GM19023 (cell line): ENCODE results near the gene ASB8.

Source experiments
- ATAC-seq: cut with Tn5 transposase; IDR thresholded peaks from one replicate; pipeline ENCODE4 v1.9.1; 2021; ENCODE audit warnings: mild to moderate bottlenecking, moderate library complexity; ENCODE audit not compliant: unreplicated experiment

Gene ASB8, protein sequence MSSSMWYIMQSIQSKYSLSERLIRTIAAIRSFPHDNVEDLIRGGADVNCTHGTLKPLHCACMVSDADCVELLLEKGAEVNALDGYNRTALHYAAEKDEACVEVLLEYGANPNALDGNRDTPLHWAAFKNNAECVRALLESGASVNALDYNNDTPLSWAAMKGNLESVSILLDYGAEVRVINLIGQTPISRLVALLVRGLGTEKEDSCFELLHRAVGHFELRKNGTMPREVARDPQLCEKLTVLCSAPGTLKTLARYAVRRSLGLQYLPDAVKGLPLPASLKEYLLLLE

DNA sequence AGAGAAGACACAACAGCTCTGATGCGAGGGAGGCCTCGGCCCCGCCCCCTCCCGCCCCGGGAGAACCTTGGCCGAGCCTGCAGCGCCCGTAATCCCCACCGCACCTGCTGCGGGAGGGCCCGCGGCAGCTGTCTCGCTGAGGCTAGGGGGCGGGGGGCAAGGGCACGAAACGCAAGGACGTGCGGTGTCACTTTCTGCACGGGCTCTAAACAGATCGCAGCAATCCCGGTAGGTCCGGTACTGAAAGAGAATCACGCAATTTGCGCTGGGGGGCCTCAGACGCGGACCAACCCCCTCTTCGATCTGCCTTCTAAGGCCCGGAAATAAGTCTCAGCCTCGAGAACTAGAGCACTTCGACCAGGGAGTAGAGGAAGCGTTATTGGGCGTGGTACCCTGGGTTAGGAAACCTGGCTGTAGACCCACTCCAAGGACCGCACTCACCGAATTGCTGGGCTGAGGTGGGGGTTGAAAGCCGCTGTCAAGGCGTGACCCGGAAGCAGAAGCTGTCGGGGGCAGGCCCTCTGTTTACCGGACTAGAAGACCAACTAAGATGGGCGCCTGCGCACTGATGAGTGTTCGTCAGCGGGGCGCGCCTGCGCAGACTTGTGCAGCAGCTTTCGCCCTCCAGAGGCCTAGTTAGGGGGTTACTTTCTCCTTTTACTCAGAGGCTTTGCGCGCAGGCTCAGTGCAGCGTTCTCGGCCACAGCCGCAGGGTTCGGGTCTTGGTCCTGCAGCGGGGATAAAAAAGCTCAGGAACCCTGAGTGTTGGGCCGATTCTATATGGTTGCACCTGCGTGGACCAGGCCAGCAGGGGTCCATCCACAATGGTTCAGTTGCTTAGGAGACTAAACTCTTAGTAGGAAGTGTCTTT lies at the start of gene ASB8:
TSS of gene ASB8 (minus strand) at position 498 of the 871 bp plus-strand sequence. CDS start 4,019 bp downstream, outside the sequence.
- peak; percentile 89 for ATAC-seq

DNA sequence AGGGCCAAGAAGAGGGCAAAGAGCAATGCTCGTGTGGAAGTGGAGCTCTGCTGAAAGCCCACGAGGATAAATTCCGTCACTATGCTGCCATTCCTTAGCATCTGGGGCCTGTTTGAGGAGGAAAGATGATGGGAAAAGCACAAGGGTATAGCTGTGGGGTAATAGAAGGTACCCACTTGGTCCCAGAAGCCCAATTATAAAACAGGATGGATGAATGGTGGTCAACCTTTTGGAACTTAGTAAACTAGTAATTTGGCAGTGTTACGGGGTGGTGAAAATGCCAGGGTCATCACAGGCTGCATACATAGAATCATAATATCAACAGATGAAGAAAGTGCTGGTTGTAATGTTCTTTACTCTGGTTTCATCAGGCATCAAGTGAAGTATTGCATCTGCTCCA lies 45.9 kb upstream of the ASB8 start, which contains the start of gene OR10AD1:
TSS of gene OR10AD1 (minus strand) at position 101 of the 400 bp plus-strand sequence. CDS start at position 101, 0 bp downstream.
- no peak for ATAC-seq

DNA sequence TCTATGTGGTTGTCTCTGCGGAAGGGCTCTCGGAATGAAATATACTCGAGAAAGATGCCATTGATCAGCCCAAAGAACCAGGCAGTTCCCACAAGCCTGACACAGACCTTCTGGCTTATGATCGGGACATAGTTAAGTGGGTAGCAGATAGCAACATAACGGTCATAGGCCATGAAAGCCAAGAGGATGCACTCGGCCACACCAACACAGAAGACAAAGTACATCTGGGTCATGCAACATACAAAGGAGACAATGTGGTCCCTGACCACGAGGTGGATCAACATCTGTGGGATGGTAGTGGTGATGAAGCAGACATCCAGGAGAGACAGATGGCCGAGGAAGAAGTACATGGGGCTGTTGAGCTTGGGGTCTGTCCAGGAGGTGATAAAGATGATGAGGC lies 45.5 kb upstream of the ASB8 start:
- ATAC-seq, result no peak

DNA sequence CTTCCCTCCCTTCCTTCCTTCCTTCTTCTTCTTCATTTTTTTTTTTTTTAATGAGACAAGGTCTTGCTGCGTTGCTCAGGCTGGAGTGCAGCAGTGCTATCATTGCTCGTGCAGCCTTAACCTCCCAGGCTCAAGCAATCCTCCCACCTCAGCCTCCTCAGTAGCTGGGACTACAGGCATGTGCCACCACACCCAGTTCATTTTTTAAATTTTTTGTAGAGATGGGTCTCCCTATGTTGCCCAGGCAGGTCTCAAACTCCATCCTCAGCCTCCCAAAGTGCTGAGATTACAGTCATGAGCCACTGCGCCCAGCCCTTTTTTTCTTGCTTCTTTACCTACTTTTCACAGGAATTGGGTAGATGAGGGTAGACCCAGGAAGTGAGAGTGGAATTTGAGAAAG lies 44.2 kb upstream of the ASB8 start:
- no peak for ATAC-seq

DNA sequence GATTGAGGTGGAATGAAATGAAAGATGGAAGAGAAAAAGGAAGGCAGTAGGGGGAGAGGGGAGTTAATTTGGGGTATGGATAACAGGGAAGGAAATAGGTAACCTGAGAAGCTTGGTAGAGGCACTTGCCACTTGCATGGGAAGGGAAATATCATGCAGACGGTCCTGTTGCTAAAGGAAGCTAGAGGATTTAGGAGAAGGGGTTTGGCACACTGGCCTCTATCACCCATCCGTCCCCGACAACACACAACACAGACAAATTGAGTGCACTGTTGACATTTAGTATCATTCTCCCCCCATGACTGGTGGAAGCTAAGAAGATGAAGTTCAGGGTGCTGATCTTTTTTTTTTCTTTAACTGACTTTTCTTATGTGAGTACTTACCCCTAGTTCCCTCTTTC lies 43.8 kb upstream of the ASB8 start:
- ATAC-seq, result no peak

DNA sequence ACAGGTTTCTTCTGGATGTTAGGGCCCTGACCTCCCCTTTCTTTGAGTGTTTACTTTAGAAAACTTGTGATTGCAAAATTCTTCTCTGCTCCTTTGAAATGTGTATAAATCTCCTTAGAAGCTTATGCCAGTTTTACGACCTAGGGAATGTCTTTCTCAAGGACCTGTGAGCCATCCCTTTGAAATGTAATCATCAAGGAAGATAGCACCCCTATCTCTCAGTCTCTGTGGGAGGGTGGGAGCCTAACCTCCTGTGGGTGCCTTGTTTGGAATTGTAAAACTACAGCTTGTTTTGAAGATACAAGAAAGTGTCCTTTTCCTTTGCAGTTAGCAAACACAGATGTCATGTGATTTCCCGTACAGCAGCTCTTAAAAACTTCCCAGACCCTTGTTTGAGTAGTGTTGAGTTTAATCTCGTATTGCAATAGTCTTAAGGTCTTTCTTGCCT lies 42.5 kb upstream of the ASB8 start:
- no peak for ATAC-seq

DNA sequence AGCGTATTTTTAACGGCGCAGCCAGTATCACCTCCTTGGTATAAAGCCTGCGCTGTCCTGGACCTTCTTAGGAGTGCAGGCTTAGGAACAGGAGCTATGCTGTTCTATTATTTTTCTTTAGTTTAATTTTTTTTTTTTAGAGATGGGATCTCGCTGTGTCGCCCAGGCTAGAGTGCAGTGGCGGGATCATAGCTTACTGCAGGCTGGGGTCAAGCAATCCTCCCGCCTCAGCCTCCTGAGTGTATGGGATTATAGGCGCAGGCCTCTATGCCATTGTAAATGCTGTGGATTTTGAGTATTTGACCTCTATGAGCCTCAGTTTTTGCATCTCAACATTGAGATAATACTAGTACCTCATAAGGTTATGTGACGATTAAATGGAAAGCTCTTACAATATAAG lies 41.7 kb upstream of the ASB8 start:
- no peak for ATAC-seq

DNA sequence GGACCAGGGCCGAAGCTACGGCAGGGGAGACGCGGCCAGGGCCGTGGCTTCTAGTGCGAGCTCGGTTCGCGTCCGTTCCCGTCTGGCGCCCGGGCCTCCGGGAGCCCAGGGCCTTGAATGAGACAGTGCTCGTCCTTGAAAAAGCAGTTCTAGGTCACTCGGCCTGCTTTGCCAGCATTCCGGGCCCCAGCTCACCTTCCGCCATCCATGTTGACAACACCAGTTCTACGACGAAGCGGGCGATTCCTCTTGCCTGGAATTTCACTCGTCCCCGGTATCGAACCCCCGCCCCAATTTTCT lies 41.3 kb upstream of the ASB8 start:
- ATAC-seq, result peak; percentile 11

DNA sequence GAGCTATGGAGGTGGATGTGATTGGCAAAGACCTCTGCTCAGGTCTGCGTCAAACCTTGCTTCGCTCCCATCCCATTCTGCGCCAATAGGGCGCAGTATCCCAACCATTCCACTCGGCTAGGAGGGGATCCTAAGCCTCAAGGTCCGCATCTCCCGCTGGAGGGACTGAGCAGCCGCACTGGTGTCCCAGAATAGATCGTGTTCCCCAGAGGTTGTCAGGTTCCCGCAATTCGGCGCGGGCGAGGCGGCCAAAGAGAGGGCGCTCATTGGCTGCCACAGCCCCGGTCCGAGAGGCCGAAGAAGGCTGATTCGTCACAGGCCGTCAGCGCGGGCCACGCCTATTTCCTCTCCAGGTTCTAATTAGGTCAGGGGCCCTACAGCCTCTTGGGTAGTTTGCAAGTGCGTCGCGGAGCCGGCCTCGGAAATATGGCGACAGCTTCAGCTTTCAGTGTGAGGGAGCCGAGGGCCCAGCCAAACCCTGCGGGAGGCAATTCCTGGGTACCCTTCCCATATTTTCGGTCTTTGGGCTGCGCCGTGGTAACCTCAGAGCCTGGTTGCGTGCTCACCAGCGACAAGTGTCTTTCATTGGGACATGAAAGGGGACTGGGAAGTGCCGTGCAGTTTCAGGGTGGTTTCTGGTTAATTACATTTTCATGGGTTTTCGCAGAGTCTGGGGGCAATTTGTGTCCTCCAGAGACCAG lies 40.8 kb upstream of the ASB8 start:
- peak; percentile 100 for ATAC-seq

DNA sequence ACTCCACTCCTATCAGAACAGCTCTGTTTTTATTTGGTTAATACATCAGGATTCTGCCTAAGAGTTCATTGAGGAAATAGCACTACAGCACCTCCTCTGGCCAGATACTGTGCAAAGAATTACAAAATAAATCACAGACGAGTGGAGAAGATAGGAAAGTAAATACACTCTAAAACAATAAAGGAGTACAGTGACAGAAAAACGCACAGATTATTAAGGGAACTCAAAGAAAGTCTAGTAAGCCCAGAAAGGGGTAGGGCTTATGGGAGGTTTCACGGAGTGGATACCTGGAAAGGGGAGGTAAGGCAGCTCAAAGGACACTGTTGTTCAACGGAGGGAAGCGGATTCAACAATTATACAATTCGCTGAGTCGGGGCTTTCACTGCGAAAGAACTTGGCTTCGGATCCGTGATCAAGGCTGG lies 40.2 kb upstream of the ASB8 start:
- peak; percentile 14 for ATAC-seq

DNA sequence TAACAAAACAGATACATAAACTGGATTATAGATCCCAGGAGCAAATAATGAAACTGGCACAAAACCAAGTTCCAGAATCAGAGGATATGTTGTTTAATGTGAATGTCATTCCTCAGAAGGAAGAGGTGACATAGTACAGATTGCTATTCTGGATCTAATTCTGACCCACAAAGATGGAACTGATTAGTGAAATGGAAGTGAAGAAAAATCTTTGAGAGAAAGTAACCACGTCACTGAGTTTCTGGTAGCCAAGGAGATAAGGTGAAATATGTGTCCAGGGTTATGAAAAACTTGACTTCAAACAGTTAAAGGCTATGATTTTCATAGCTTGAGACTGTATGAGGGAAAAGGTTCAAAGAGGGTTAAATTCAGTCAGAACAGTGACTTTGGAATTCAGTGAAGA lies 37.5 kb upstream of the ASB8 start:
- no peak for ATAC-seq

DNA sequence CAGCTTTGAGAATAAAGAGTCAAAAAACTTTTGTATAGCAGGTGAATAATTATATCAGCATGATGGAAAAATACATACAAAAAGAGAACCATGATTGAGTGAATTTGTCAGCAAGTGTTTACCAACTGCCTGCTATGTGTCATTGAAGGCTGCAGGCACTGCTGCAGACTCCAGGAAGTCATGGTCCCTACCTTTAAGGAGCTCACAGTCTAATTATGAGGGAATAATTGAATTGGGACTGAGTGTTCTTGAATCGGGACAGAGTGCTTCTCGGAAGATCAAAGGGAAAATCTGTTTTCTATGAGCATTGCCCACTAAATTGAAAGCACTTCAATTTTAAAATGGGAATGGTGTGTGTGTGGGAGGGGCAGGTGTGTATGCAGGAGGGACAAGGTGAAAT lies 36.3 kb upstream of the ASB8 start:
- no peak for ATAC-seq

DNA sequence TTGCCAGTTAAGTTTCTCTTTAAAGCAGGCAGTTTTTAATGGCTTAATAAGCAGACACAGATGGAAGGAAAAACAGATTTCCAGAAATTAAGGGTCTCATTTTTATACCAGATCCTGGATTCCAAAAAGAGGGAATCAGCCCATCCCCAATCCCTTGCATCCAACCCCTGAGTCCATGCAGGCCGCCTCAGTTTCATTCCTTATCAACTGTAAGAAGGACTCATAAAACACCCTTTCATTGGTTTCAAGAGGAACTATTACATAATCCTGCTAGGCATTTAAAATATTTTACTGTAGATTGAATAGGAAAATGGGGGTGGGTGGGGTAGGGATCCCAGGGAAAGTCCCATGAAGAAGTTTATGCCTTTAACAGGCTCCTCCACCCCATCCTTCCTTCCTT lies 35.5 kb upstream of the ASB8 start:
- ATAC-seq, result no peak

DNA sequence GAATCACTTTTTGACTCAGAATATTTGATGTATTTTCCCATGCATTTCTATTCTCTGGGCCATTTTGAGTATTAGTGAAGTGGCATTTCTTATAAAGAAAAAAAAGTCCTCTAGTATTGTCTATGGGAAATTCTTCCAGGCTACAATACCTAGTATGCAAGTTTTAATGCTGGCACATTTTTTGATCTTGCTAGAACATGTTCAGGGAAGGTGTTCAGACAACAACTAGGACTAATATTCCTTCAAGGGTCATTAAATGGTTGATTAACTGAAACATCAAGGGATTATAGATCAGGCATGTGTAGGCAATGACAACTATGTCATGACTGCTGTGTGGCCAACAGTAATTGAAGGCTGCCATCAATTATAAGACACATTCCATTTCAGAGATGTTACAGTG lies 33.8 kb upstream of the ASB8 start:
- ATAC-seq, result no peak

DNA sequence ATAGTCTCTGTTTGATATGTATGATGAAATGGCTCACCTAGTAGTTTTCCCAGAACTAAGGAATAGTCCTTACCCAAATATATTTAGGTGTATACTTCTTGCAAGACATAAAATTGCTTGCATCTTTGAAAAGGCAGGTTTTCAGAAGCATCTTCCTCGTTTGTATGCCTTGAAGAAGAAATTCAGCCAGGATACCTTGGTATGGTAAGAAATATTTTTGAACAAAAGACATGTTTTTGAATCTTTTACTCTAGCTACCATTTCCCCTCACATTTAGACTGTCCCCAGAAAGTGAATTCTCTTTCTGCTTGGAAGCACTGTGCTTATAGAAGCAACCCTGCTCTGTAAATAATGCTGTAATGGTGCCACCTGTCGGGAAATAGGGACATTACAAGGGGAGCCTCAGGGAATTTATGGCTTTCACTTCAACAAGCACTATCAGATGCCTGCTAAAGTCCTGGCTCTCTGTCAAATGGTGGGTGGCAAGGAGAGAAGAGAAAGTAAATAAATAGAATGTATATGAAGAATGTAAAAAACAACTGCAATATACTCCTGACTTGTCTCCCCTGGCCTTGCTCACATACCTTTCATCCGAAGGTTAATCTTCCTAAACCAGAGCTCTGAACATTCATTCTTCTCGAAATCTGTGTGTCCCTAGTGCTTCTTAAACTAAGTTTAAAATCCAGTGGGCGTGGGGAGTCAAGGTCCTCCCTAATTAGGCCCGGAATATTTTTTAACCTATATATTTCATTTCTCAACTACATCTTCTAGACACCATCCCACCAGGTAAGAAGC lies 32.2 kb upstream of the ASB8 start:
- ATAC-seq, result no peak

DNA sequence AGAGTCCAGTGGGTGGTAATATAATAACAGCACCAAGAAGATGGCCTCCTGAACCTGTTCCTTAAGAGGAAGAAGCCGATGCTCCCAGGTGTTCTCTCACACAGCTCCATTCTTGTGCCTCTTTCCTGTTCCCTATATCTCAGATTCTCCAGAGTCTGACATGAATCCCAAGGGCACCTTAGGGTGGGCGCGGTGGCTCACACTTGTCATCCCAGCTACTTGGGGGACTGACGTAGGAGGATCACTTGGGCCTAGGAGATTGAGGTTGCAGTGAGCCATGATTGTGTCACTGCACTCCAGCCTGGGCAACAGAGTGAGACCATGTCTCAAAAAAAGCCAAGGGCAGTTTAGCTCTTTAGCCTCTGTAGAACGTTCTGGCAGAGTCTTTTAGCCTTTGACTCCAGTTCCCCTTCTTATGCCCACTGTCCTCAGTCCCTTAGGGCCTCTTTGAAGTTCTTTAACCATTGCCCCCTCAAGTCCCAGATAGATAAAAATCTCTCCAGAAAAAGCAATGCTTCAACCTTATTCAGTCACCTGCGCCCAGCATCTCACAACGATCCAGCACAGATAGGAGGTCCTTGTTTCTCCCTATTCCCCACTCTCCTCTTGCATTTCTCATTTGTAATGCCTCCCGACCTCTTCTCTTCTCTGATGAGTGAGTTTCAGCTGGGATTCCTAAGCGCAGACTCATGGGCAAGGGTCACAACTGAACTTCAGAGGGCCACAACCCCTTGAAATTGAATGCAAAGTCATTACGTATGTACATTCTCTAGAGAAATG lies 30.8 kb upstream of the ASB8 start:
- no peak for ATAC-seq

DNA sequence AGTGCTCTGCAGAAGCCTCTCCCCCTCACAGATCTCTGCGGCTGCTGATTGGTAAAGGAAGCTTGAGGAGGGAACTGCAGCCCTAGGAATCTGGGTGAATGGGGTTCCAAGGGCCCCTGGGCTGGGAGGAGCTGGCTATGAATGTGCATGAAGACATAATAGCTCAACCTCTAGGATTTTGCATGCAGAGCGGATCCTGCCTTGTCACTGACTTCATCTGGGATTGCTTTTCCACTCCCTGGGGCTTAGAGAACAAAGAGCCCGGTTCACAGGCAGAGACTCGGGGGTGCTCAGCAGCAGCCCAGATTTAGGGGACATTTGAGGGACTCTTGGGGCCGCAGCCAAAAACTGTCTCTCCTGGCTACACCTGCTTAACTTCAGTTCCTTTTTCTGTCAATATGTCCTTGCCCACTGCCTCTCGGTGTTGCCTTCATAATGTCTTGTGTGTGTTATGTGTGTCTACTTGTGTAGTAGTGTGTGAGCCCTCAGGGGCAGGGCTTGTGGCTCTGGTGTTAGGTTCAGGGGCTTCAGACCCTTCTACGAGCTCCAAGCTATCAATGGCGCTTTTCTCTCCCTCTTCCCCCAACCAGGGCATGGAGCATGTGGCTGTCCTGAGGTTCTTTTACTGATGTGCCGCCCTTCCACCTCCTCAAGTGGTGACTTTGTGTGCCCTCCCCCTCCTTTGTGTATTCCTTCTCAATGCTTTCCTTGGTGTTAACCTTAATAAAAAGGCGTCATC lies 28.0 kb upstream of the ASB8 start:
- no peak for ATAC-seq

DNA sequence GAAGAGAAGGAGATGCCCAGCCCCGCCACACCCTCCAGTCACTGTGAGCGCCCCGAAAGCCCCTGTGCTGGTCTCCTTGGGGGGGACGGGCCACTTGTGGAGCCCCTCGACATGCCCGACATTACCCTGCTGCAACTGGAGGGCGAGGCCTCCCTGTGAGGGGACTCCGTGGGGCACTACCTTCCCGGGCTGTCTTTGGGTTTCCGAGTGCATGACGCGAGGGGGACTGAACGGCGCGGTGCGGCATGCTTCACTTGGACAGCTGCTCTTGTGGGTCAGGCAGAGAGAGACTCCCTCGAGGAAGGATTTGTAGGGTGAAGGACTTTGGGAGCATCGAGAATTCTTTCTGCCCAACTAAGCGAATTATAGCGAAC lies 27.2 kb upstream of the ASB8 start:
- ATAC-seq, result no peak

DNA sequence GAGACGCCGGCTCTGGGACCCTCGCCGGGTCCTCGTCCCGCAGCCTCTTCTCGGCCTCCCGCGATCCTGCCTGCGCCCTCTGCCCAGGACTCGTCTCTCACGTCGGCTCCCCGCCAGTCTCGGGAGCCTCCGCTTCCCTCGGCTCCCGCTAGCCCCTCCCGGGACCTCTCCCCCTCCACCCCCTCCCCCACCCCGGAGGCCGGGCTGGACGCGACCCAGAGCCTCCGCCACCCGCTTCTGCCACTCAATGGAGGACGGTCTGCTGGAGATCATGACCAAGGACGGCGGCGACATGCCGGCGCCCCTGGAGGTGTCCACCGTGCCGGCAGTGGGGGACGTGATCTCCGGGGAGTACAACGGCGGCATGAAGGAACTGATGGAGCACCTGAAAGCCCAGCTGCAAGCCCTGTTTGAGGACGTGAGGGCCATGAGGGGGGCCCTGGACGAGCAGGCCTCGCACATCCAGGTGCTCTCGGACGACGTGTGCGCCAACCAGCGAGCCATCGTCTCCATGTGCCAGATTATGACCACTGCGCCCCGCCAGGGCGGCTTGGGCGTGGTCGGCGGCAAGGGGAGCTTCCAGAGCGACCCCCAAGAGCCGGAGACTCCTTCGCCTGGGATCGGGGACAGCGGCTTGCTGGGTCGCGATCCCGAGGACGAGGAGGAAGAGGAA lies 26.7 kb upstream of the ASB8 start:
- peak; percentile 14 for ATAC-seq
